Stimulated activated memory B cell treated with anti-CD40 and anti-IgM and Interleukin-4, amounts not matched to agents 10 μg/mL and 1 μg/mL and 100 μg/mL, for 72 hours (primary cell): ENCODE results near the gene NMRK1.
A peak's percentile ranks its signal among the peaks of the same experiment; 100 is the strongest.

ENCODE experiments used
- ATAC-seq: fragments of 150-1000 bp; cut with Tn5 transposase; 2 replicates; pipeline ENCODE4 v1.10.0; 2021
- H3K27ac Mint-ChIP-seq: one replicate; pipeline ENCODE4 v1.8.0; 2022; ENCODE audit warnings: mild to moderate bottlenecking, mixed read lengths
- H3K27me3 Mint-ChIP-seq: one replicate; pipeline ENCODE4 v1.8.0; 2022; ENCODE audit warnings: mixed read lengths
- H3K36me3 Mint-ChIP-seq: one replicate; pipeline ENCODE4 v1.8.0; 2022; ENCODE audit warnings: mixed read lengths
- H3K4me1 Mint-ChIP-seq: one replicate; pipeline ENCODE4 v1.8.0; 2022; ENCODE audit warnings: mixed read lengths
- H3K4me3 Mint-ChIP-seq: one replicate; pipeline ENCODE4 v1.8.0; 2022; ENCODE audit warnings: mild to moderate bottlenecking, moderate library complexity, mixed read lengths
- H3K9me3 Mint-ChIP-seq: one replicate; pipeline ENCODE4 v1.8.0; 2022; ENCODE audit warnings: mixed read lengths

NMRK1 gene

GRCh38 chr9:75086541-75087288 is 1.2 kb downstream of the NMRK1 start:
- Mint-ChIP-seq H3K36me3 (peaks cover 9% of the 10 kb centered on the region), H3K4me3 (peak overlapping the region; percentile 91), H3K4me1 (peaks cover 23% of the 10 kb centered on the region), H3K9me3 (no peaks in the 10 kb centered on the region), H3K27ac (peak overlapping the region; percentile 66), H3K27me3 (no peaks in the 10 kb centered on the region)
- ATAC-seq, result no peak

- Mint-ChIP-seq H3K9me3 (no peaks in the 10 kb centered on the region), H3K36me3 (peaks cover 4% of the 10 kb centered on the region)
These were observed 2.3 kb downstream of the NMRK1 start for GRCh38 chr9:75085640-75086039.

DNA sequence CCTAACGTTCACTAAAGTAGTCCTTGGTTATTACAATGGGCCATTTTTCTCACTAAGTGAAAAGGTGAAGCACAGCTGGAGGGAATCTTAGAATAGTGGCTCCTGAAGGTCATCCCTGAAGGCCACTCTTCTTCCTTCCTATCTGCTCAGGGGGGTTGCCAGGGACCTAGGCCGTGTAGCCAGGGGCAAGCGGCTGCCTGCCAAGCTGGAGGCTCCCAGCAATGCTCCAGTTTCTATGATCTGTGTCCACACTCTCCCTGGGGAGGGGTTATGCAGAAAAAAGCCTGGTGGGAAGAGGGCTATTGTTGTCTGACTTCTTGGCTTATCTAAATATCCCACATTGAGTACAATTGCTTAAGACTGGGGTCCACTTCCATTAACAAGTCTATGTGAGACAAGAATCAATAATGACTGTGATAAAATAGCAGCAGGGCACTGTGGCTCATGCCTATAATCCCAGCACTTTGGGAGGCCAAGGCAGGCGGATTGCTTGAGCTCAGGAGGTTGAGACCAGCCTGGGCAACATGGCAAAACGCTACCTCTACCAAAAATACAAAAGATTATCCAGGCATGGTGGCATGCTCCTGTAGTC is 3.8 kb downstream of the NMRK1 start:
- peaks cover 4% of the 10 kb centered on the region for H3K36me3 Mint-ChIP-seq
- ATAC-seq, result no peak
- peaks cover 5% of the 10 kb centered on the region for H3K4me1 Mint-ChIP-seq
- no peak overlapping the region for H3K27ac Mint-ChIP-seq
- no peaks in the 10 kb centered on the region for H3K27me3 Mint-ChIP-seq
- H3K9me3 Mint-ChIP-seq, result no peaks in the 10 kb centered on the region
- no peak overlapping the region for H3K4me3 Mint-ChIP-seq

More at GRCh38 chr9:75085640-75086039, 2.3 kb downstream of the NMRK1 start:
- Mint-ChIP-seq H3K27ac (no peak overlapping the region), H3K27me3 (no peaks in the 10 kb centered on the region), H3K4me1 (peaks cover 12% of the 10 kb centered on the region), H3K4me3 (no peak overlapping the region)
- ATAC-seq, result no peak

GRCh38 chr9:75083188-75083970 is 4.6 kb downstream of the NMRK1 start:
- H3K36me3 Mint-ChIP-seq, result peaks cover 4% of the 10 kb centered on the region
- peaks cover 5% of the 10 kb centered on the region for H3K4me1 Mint-ChIP-seq
- ATAC-seq, result no peak
- no peak overlapping the region for H3K27ac Mint-ChIP-seq
- H3K9me3 Mint-ChIP-seq, result no peaks in the 10 kb centered on the region
- no peak overlapping the region for H3K4me3 Mint-ChIP-seq
- no peaks in the 10 kb centered on the region for H3K27me3 Mint-ChIP-seq

DNA sequence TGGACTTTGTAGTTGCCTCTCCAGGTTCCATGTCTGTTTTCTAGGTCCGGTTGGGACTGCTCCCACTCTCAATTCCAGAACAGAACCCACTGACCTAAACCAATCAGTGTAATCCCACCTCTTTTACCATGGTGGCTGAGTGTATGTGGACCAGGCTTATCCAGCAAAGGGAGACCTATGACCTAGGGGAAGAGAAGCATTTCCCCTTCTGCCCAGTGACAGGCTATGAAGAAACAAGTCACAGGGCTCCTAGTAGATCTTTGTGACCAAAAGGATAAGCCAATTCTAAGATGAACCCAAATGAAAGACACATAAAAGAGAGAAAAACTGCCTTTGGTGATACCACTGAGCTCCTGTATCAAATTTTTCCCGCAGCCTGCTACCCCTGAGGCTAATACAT is 6.3 kb downstream of the NMRK1 start:
- H3K4me1 Mint-ChIP-seq, result no peaks in the 10 kb centered on the region
- no peak overlapping the region for H3K4me3 Mint-ChIP-seq
- H3K27me3 Mint-ChIP-seq, result no peaks in the 10 kb centered on the region
- no peaks in the 10 kb centered on the region for H3K9me3 Mint-ChIP-seq
- H3K27ac Mint-ChIP-seq, result no peak overlapping the region
- no peak for ATAC-seq
- peaks cover 4% of the 10 kb centered on the region for H3K36me3 Mint-ChIP-seq

DNA sequence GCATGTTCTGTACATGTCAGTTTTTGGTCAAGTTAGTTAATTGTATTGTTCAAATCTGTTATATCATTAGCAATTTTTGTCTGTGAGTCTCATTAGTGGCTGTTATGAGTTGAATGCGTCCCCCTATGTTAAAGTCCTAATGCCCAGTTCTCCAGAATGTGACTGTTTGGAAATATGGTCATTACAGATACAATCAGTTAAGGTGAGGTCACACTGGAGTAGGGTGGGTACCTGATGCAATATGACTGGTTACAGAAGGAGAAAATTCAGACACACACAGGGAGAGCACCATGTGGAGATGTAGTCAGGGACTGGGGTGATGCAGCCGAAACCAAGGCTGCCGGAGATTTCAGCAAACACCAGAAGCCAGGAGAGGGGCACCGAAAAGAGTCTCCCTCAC is 15.1 kb downstream of the NMRK1 start:
- H3K36me3 Mint-ChIP-seq, result peaks cover 7% of the 10 kb centered on the region
- H3K27ac Mint-ChIP-seq, result no peak overlapping the region
- peaks cover 8% of the 10 kb centered on the region for H3K4me1 Mint-ChIP-seq
- H3K9me3 Mint-ChIP-seq, result no peaks in the 10 kb centered on the region
- no peaks in the 10 kb centered on the region for H3K27me3 Mint-ChIP-seq
- ATAC-seq, result no peak
- no peak overlapping the region for H3K4me3 Mint-ChIP-seq

- H3K4me3 Mint-ChIP-seq, result no peak overlapping the region
- H3K36me3 Mint-ChIP-seq, result peaks cover 9% of the 10 kb centered on the region
- peak overlapping the region; percentile 50 for H3K27ac Mint-ChIP-seq
- H3K9me3 Mint-ChIP-seq, result no peaks in the 10 kb centered on the region
- ATAC-seq, result peak; percentile 69
- H3K27me3 Mint-ChIP-seq, result no peaks in the 10 kb centered on the region
- H3K4me1 Mint-ChIP-seq, result peaks cover 8% of the 10 kb centered on the region
These were observed 16.3 kb downstream of the NMRK1 start for GRCh38 chr9:75071530-75072122.

DNA sequence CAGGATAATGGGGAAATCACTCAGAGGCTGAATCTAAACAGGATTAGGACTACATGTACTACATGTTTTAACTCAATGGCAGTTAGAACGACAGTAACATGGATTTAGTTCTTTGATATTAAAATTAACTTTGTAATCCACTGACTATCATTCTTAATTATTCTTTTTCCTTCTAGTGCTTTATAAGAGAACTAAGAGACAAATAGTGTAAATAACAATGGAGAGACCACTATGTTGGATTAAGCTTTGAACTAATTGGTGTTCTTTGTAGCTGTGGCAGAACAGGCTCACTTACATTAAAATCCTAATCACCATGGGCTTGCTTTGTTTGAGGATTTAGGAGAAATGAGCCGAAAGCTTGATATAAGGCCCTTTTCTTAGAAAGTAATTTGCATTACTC is 18.8 kb downstream of the NMRK1 start:
- no peak overlapping the region for H3K27ac Mint-ChIP-seq
- peaks cover 9% of the 10 kb centered on the region for H3K36me3 Mint-ChIP-seq
- no peaks in the 10 kb centered on the region for H3K27me3 Mint-ChIP-seq
- no peak for ATAC-seq
- no peak overlapping the region for H3K4me3 Mint-ChIP-seq
- no peaks in the 10 kb centered on the region for H3K9me3 Mint-ChIP-seq
- peaks cover 8% of the 10 kb centered on the region for H3K4me1 Mint-ChIP-seq

DNA sequence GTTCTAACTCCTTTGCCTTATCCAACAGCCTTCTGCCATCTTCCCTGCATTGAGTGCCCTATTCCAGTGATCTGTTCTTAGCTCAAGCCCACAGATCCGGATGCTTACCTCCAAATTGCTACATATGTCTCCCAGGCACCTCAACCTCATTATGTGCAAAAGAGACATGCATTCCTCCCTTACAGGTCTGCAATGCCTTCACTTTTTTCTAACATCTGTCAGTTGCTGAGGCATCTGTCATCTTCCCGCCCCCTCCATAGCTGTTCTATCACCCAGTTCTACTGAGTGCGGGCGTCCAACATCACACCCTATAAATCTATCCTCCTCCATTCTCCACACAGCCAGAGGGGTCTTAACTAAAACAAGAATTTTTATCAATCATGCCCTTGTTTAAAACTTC is 20.1 kb downstream of the NMRK1 start:
- H3K36me3 Mint-ChIP-seq, result peaks cover 9% of the 10 kb centered on the region
- H3K4me3 Mint-ChIP-seq, result no peak overlapping the region
- H3K27me3 Mint-ChIP-seq, result no peaks in the 10 kb centered on the region
- H3K27ac Mint-ChIP-seq, result no peak overlapping the region
- H3K9me3 Mint-ChIP-seq, result no peaks in the 10 kb centered on the region
- peaks cover 8% of the 10 kb centered on the region for H3K4me1 Mint-ChIP-seq
- no peak for ATAC-seq

DNA sequence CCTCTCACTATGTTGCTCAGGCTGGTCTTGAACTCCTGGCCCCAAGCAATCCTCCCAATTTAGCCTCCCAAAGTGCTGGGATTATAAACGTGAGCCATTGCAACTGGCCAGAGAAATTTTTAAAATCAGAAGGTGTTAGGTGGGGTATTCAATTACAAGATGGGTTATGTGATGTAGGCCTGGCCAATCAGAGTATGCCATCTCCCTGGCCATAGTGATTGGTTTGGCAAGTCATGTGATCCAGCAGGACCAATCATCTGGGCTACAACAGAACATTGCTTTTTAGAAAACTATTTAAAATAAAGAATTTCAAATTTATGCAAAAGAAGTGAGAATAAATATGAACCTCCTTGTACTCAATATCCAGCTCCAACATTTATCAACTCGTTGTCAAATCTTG is 22.4 kb downstream of the NMRK1 start:
- ATAC-seq, result no peak
- no peaks in the 10 kb centered on the region for H3K4me1 Mint-ChIP-seq
- H3K27ac Mint-ChIP-seq, result no peak overlapping the region
- H3K27me3 Mint-ChIP-seq, result no peaks in the 10 kb centered on the region
- no peak overlapping the region for H3K4me3 Mint-ChIP-seq
- no peaks in the 10 kb centered on the region for H3K9me3 Mint-ChIP-seq
- H3K36me3 Mint-ChIP-seq, result peaks cover 9% of the 10 kb centered on the region

DNA sequence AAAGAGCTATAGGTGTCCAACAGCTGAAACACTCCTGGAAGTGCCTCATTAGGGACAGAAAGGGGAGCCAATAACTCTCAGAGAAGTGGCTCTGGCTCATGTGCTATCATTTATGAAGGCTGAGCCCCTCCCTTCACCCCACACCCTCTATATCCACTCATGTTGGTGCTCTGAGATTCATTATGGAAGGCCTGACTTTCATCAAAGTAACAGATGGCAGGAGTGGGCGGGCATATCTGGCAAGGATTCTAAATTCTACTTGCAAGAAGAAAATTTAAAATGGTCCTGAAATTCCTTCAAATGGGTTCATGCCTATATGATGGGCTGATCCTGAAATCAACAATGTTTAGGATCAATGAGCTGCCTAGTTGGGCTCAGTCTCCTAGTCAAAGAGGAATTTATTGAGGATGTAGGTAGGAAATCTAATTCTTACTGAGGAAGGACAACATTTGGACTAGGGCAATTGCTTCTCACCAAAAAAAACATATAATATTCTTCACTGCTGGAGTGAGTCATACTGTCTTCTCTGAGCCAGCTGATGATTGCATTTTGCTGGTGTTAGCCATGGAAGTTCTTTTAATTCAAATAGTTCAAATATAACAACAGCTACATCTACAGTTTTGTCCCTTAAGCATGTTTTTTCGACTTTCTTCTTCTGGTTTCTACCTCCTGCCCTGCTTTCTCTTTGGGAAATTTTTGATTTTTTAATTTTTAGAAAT is 23.5 kb downstream of the NMRK1 start:
- H3K4me3 Mint-ChIP-seq, result no peak overlapping the region
- no peaks in the 10 kb centered on the region for H3K9me3 Mint-ChIP-seq
- H3K27me3 Mint-ChIP-seq, result no peaks in the 10 kb centered on the region
- no peaks in the 10 kb centered on the region for H3K4me1 Mint-ChIP-seq
- peaks cover 9% of the 10 kb centered on the region for H3K36me3 Mint-ChIP-seq
- no peak overlapping the region for H3K27ac Mint-ChIP-seq
- ATAC-seq, result no peak

DNA sequence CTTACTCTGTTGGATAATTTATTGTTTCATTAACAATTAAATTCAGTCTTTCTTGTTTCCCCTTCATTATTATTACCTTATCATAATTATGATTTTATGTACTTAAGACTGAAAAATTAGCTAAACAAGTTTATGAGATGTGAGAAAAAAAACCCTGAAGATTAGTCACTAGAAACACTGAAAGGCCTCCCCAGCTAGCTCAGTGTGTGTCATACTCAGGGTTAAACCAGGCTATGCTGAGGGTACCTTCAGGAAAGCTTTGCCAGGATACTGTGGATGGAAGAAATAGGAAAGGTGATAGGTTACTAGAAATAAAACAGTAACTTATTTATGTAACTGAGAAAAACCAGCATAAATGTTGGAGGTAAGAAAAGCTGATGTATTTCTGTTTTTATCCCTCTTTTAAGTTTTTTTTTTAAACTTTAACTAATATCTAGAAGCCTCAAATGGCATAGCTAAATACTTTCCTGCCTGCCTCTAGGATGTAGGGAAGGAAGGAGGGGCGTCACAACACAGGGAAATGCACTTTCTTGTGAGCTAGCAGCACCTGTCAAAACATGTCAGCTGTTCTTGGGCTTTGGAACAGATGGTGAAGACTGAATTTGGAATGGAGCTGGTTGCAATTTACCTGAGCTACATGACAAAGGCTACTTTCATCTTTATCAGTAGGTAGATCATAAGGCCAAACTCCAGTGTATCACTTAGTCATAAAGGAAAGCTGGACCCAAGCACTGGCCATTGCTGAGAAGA is 24.2 kb downstream of the NMRK1 start:
- Mint-ChIP-seq H3K9me3 (no peaks in the 10 kb centered on the region), H3K27me3 (no peaks in the 10 kb centered on the region), H3K4me3 (no peak overlapping the region), H3K36me3 (peaks cover 9% of the 10 kb centered on the region), H3K27ac (no peak overlapping the region), H3K4me1 (no peaks in the 10 kb centered on the region)
- no peak for ATAC-seq

DNA sequence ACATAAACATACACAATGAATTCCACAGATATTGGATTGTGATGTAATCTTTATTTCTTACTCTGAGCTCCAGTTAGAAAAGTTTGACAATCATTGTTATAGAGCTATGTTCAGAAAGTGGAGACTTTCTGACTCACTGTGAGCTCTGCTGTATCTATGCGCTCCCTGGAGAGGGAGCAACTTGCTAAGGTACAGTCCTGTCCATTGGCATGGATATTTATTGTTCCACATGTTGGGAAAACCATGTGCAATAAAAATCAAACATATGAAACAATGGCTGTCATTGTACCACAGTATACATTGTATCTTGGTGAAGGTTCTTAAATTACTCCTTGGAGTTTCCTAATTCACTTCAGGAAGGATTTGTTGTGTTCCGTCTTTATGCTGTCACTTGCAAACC is 26.8 kb downstream of the NMRK1 start:
- Mint-ChIP-seq H3K9me3 (no peaks in the 10 kb centered on the region), H3K27ac (no peak overlapping the region), H3K36me3 (no peaks in the 10 kb centered on the region), H3K4me3 (no peak overlapping the region), H3K4me1 (no peaks in the 10 kb centered on the region), H3K27me3 (no peaks in the 10 kb centered on the region)
- ATAC-seq, result no peak

DNA sequence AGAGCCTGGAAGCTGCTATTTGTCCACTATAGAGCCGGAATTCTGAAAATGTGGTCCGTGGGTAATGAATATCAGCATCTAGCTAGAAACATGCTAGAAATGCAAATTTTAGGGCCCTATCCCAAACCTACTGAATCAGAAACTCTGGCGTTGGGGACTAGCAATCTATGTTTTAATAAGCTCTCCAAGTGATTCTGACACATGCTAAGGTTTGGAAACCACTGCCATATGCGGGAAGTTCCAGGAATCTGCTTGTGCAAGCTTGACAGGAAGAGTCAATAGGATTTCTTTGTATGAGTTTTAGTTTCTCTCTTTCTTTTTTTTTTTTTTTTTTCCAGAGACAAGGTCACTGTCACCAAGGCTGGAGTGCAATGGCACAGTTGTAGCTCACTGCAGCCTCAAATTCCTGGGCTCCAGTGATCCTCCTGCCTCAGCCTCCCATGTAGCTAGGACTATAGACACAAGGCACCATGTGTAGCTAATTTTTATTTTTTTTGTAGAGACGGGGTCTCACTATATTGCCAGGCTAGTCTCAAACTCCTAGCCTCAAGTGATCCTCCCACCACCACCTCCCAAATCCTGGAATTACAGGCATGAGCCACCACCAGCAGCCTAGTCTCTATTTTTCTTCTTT is 33.5 kb downstream of the NMRK1 start:
- Mint-ChIP-seq H3K27me3 (no peaks in the 10 kb centered on the region), H3K27ac (no peak overlapping the region), H3K9me3 (no peaks in the 10 kb centered on the region), H3K4me1 (peaks cover 17% of the 10 kb centered on the region), H3K36me3 (no peaks in the 10 kb centered on the region), H3K4me3 (no peak overlapping the region)
- no peak for ATAC-seq
